ENCODE data around the gene KDM2B. TPM values are rescaled to one million over a fixed set of nuclear protein-coding genes. Genes with fewer than 3 reads are reported as not detected.

KDM2B gene
- total and polyA plus RNA-seq, 2 of the 8 experiments (the other 6 are each of a cell fraction or from before 2014, with no cell fraction given): 111 to 162 TPM

DNA sequence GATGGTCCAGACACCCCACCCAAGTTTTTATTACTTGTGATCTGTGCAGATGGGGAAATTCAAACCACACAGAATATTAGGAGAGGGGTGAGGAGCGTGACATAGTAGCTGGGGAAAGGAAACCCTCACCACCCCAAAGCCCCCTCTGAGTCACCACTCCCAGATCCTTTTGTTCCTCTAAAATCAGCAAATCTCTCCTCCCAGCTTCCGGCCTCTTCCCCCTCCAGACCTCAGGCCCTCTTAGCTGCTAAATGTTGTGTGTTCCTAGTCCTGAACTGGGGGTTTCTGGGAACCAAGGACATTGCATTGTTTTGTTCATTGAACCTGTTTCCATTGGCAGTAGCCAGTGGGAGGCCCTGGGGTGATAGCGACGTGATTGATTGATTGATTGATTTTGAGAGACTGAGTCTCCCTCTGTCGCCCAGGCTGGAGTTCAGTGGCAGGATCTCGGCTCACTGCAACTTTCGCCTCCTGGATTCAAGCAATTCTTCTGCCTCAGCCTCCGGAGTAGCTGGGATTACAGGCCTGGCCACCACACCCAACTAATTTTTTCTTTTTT, 39.6 kb upstream of the KDM2B start:
- peaks cover 0 to 8% (median 5%) of the 10 kb centered on the region in 4 experiments; a peak in 5 of 7 replicates for H3K4me1 ChIP-seq (replicated peaks in 1 of 4; ENCODE audit: control insufficient read depth in 3 of 4, insufficient read depth in 4 of 4, low read length in 3 of 4)
- CTCF ChIA-PET (ENCODE audit: partially characterized antibody): interaction anchor here (0.6 to 4.9 kb wide), 13 partner anchors 10 to 119 kb away, joined by 3 to 49 read pairs (median 4); partner anchors contain the start of gene MORN3
- no peak overlapping the region for H4K8ac ChIP-seq (ENCODE audit: extremely low read depth, insufficient read depth, low read length)
- no peaks in the 10 kb centered on the region for H3K79me2 ChIP-seq (ENCODE audit: control insufficient read depth in 1 of 2, insufficient read depth in 2 of 2, low read length in 2 of 2)
- H3K14ac ChIP-seq (ENCODE audit: insufficient read length): peak overlapping the region; percentile 99
- TF ChIP-seq TBP (IDR thresholded peaks at IDR 0.05; ENCODE audit: low read depth, low read length) (no peak), JUND (IDR thresholded peaks at IDR 0.05; ENCODE audit: low read length) (0 out of 2 replicates have a peak, but pooled peaks have one; percentile 48)
- H4K20me1 ChIP-seq (replicated peaks in 1 of 2; ENCODE audit: control insufficient read depth in 1 of 2, insufficient read depth in 2 of 2, low read length in 2 of 2): no peaks in the 10 kb centered on the region
- H2BK15ac ChIP-seq (ENCODE audit: low read length): 0 out of 2 replicates have a peak overlapping the region, but pooled peaks have one; percentile 65
- no peaks in the 10 kb centered on the region for H3K9me3 ChIP-seq (ENCODE audit: insufficient read depth in 2 of 2, low read depth in 1 of 2, low read length in 1 of 2)
- H3K27ac ChIP-seq (ENCODE audit: low read depth, low read length): peak overlapping the region; percentile 16; the same call in 1 of the 2 replicates
- WGBS, 2 experiments (ENCODE audit: extremely low coverage in 1 of 2, insufficient coverage in 1 of 2, insufficient read length in 1 of 2, insufficient replicate concordance in 2 of 2, low coverage in 1 of 2, low lambda C conversion rate in 2 of 2, missing lambda C conversion rate in 1 of 2): 82% methylated on average over 8 of the region's 8 CpGs; no CpG with 5 or more reads in 1 of the 2 experiments
- no peaks in the 10 kb centered on the region for H3K23me2 ChIP-seq (ENCODE audit: low read depth, low read length)
- H2BK20ac ChIP-seq (ENCODE audit: low read length): 0 out of 2 replicates have a peak overlapping the region, but pooled peaks have one; percentile 21
- H3K36me3 ChIP-seq (ENCODE audit: control insufficient read depth in 2 of 4, insufficient read depth in 4 of 4, low read length in 3 of 4): no peaks in the 10 kb centered on the region
- POLR2A ChIA-PET (ENCODE audit: partially characterized antibody): interaction anchor here (0.5 to 15.7 kb wide), 14 partner anchors 8 to 218 kb away, joined by 3 to 374 read pairs (median 4); partner anchors contain the start of gene KDM2B
- no peak overlapping the region for H3K4ac ChIP-seq (replicated peaks; ENCODE audit: insufficient read length, low read depth, low read length)
- H3K4me3 ChIP-seq (ENCODE audit: extremely low read depth in 1 of 4, insufficient read depth in 2 of 4, low read depth in 3 of 4, low read length in 4 of 4): no peak overlapping the region
- peak overlapping the region; percentile 60 for H3K18ac ChIP-seq (ENCODE audit: extremely low read depth, low read length)
- no peak overlapping the region for H3K9ac ChIP-seq (replicated peaks in 1 of 4; ENCODE audit: extremely low read depth in 1 of 4, low read depth in 3 of 4, low read length in 3 of 4)
- H2AK5ac ChIP-seq (ENCODE audit: low read depth, low read length): no peak overlapping the region
- H2BK120ac ChIP-seq (replicated peaks; ENCODE audit: low read depth, low read length): no peak overlapping the region
- no peak overlapping the region for H3K4me2 ChIP-seq (ENCODE audit: insufficient read depth in 1 of 2, low read depth in 2 of 2, low read length in 2 of 2)
- DNase-seq (ENCODE audit: low read depth in 1 of 2, low spot score in 2 of 2): peak in 1 of 2 experiments; percentile 29
- H2BK5ac ChIP-seq (ENCODE audit: low read depth, low read length): peak overlapping the region; percentile 87; the same call in 1 of the 2 replicates
- no peak overlapping the region for H3K56ac ChIP-seq (replicated peaks; ENCODE audit: insufficient read length, low read depth, low read length)
- no peak for FAIRE-seq
- H4K91ac ChIP-seq (replicated peaks; ENCODE audit: insufficient read length, low read length): no peak overlapping the region
- H2BK12ac ChIP-seq (ENCODE audit: low read depth, low read length): peak overlapping the region; percentile 68; the same call in 1 of the 2 replicates
- H3K23ac ChIP-seq (ENCODE audit: insufficient read length): no peak overlapping the region
- no peaks in the 10 kb centered on the region for H3K79me1 ChIP-seq (ENCODE audit: low read depth, low read length)
- no peaks in the 10 kb centered on the region for H3K27me3 ChIP-seq (replicated peaks in 1 of 4; ENCODE audit: control insufficient read depth in 3 of 4, extremely low read depth in 1 of 4, insufficient read depth in 3 of 4, low read length in 3 of 4)
- H2AFZ ChIP-seq (ENCODE audit: low read length): 0 out of 2 replicates have a peak overlapping the region, but pooled peaks have one; percentile 0
- no peak overlapping the region for H4K5ac ChIP-seq (ENCODE audit: insufficient read length, low read depth, low read length)
